IMR-90 (cell line): ENCODE results near the gene JPT1. TPM values are rescaled to one million over a fixed set of nuclear protein-coding genes. Genes with fewer than 3 reads are reported as not detected.

Experiments used
- ATAC-seq: fragments of 200-7000 bp; cut with Tn5 transposase; 2 replicates; pipeline ENCODE4 v1.9.1; 2020; ENCODE audit warnings: low read depth, mild to moderate bottlenecking, moderate library complexity
- BruUV-seq: library from RNA; stranded (reverse); fragments of 400-500 nt; replicated peaks from 2 replicates; lab custom pipeline; 2021; lab: Mats Ljungman, UMichigan
- CTCF ChIA-PET: fragments of 300-600 bp; formaldehyde crosslinking; extraction: SDS; loops from one replicate; lab custom pipeline; 2021; ENCODE audit warnings: antibody characterized with exemption; lab: Yijun Ruan, JAX
- POLR2A ChIA-PET: fragments of 300-600 bp; sonication (Branson Sonifier 250); formaldehyde crosslinking; loops from one replicate; lab custom pipeline; 2022; ENCODE audit warnings: antibody characterized with exemption; ENCODE audit not compliant: unreplicated experiment; lab: Charles Lee
- DNase-seq: peaks from one replicate; pipeline ENCODE4 v3.0.0; 2013
- H2AFZ ChIP-seq: replicated peaks from 2 replicates; pipeline ENCODE3; 2013; ENCODE audit warnings: low read length, mild to moderate bottlenecking; ENCODE audit not compliant: poor library complexity
- H2AK5ac ChIP-seq: 2 replicates; pipeline ENCODE4 v1.6.1; 2013; ENCODE audit warnings: low read depth, low read length, inconsistent platforms
- H2AK9ac ChIP-seq: replicated peaks from 2 replicates; pipeline ENCODE3; 2013; ENCODE audit warnings: mild to moderate bottlenecking, low read depth, low read length, moderate library complexity; ENCODE audit not compliant: poor library complexity
- H2BK120ac ChIP-seq: 2 replicates; pipeline ENCODE4 v1.6.1; 2013; ENCODE audit warnings: low read depth, low read length, inconsistent platforms
- H2BK15ac ChIP-seq: 3 replicates; pipeline ENCODE4 v1.6.1; 2013; ENCODE audit warnings: low read depth, low read length, inconsistent platforms
- H2BK20ac ChIP-seq: 2 replicates; pipeline ENCODE4 v1.6.1; 2013; ENCODE audit warnings: low read depth, mild to moderate bottlenecking, inconsistent platforms, low read length, moderate library complexity
- H2BK5ac ChIP-seq: 2 replicates; pipeline ENCODE4 v1.6.1; 2013; ENCODE audit warnings: mild to moderate bottlenecking, low read depth, low read length, inconsistent platforms; ENCODE audit not compliant: poor library complexity, severe bottlenecking
- H3K14ac ChIP-seq: replicated peaks from 2 replicates; pipeline ENCODE4 v1.6.1; 2013; ENCODE audit warnings: low read depth, low read length, inconsistent platforms
- H3K18ac ChIP-seq: 2 replicates; pipeline ENCODE4 v1.6.1; 2013; ENCODE audit warnings: low read depth, low read length, control low read depth
- H3K23ac ChIP-seq: 2 replicates; pipeline ENCODE4 v1.6.1; 2013; ENCODE audit warnings: low read depth, low read length, inconsistent platforms
- H3K27ac ChIP-seq: 2 replicates; pipeline ENCODE4 v1.5.1; 2013; ENCODE audit warnings: mild to moderate bottlenecking, control low read depth, low read length; ENCODE audit not compliant: insufficient read depth
- H3K27me3 ChIP-seq: 2 replicates; pipeline ENCODE4 v1.6.1; 2013; ENCODE audit warnings: low read length; ENCODE audit not compliant: control insufficient read depth, insufficient read depth
- H3K36me3 ChIP-seq: 2 replicates; pipeline ENCODE4 v1.6.1; 2013; ENCODE audit warnings: low read length, mixed read lengths; ENCODE audit not compliant: control insufficient read depth, insufficient read depth
- H3K4ac ChIP-seq: 2 replicates; pipeline ENCODE4 v1.6.1; 2013; ENCODE audit warnings: low read depth, low read length, inconsistent platforms
- H3K4me1 ChIP-seq: 2 replicates; pipeline ENCODE4 v1.6.1; 2013; ENCODE audit warnings: low read length, mixed read lengths; ENCODE audit not compliant: control insufficient read depth, insufficient read depth
- H3K4me2 ChIP-seq: 2 replicates; pipeline ENCODE4 v1.6.1; 2013; ENCODE audit warnings: low read depth, mild to moderate bottlenecking, control low read depth, low read length, moderate library complexity
- H3K4me3 ChIP-seq: 2 replicates; pipeline ENCODE4 v1.5.1; 2013; ENCODE audit warnings: low read depth, mild to moderate bottlenecking, control low read depth, low read length, moderate library complexity; ENCODE audit not compliant: insufficient read depth
- H3K56ac ChIP-seq: 2 replicates; pipeline ENCODE4 v1.6.1; 2013; ENCODE audit warnings: low read length, inconsistent platforms; ENCODE audit not compliant: insufficient read depth; ENCODE audit errors: extremely low read depth
- H3K79me1 ChIP-seq, 2 experiments: 2 replicates each; pipeline ENCODE4 v1.6.1; 2013; ENCODE audit warnings: low read length in 2 of 2, inconsistent platforms in 1 of 2, low read depth in 1 of 2
- H3K9ac ChIP-seq: 2 replicates; pipeline ENCODE4 v1.6.1; 2013; ENCODE audit warnings: low read depth, low read length, control low read depth
- H3K9me1 ChIP-seq: 2 replicates; pipeline ENCODE4 v1.6.1; 2013; ENCODE audit warnings: low read length, inconsistent platforms; ENCODE audit not compliant: insufficient read depth
- H3K9me3 ChIP-seq: 2 replicates; pipeline ENCODE4 v1.6.1; 2013; ENCODE audit warnings: low read length; ENCODE audit not compliant: control insufficient read depth, insufficient read depth
- H4K20me1 ChIP-seq: 2 replicates; pipeline ENCODE4 v1.6.1; 2013; ENCODE audit warnings: low read length, inconsistent platforms; ENCODE audit not compliant: insufficient read depth
- H4K5ac ChIP-seq: 2 replicates; pipeline ENCODE4 v1.6.1; 2013; ENCODE audit warnings: mild to moderate bottlenecking, low read depth, low read length, control low read depth
- H4K8ac ChIP-seq, 2 experiments: 2 replicates each; pipeline ENCODE4 v1.6.1; 2013; ENCODE audit warnings: low read depth in 2 of 2, low read length in 2 of 2, control low read depth in 1 of 2, inconsistent platforms in 1 of 2
- H4K91ac ChIP-seq: 2 replicates; pipeline ENCODE4 v1.6.1; 2013; ENCODE audit warnings: low read depth, low read length, inconsistent platforms; ENCODE audit not compliant: insufficient read depth
- CHD1 ChIP-seq: IDR thresholded peaks from 2 replicates; pipeline ENCODE4 v1.6.1; 2012; ENCODE audit warnings: low read depth, low read length, improper control_type of control experiment
- FOS ChIP-seq: fragments of 150-350 bp; IDR thresholded peaks from 2 replicates; pipeline ENCODE4 v1.6.1; 2016; ENCODE audit warnings: low read depth, low read length
- MAFK ChIP-seq: IDR thresholded peaks from 2 replicates; pipeline ENCODE4 v1.6.1; 2012; ENCODE audit warnings: low read depth, low read length, improper control_type of control experiment
- MAZ ChIP-seq: IDR thresholded peaks from 2 replicates; pipeline ENCODE4 v1.6.1; 2012; ENCODE audit warnings: low read depth, mild to moderate bottlenecking, low read length, improper control_type of control experiment, moderate library complexity, borderline replicate concordance
- USF2 ChIP-seq: fragments of 150-350 bp; IDR thresholded peaks from 2 replicates; pipeline ENCODE4 v1.6.1; 2017; ENCODE audit warnings: mild to moderate bottlenecking, antibody characterized with exemption, low read length, low read depth
- WGBS, 2 experiments: methylation state at CpG; one replicate each; pipeline versions ENCODE4 v1.1.5 to v1.1.7; 2013; ENCODE audit warnings: missing lambda C conversion rate in 2 of 2; ENCODE audit not compliant: insufficient read length in 1 of 2; ENCODE audit errors: extremely low coverage in 2 of 2; 5-methylcytosine and 5-hydroxymethylcytosine counted together
- dilution Hi-C: fragments of 300-500 bp; cut with HindIII; formaldehyde crosslinking; loops from one replicate; pipeline ENCODE4 v1.14.3; 2018; ENCODE audit warnings: low sequenced_read_pairs; ENCODE audit not compliant: unreplicated experiment
- in situ Hi-C: fragments of 300-500 bp; cut with MboI; formaldehyde crosslinking; loops from 3 replicates; pipeline ENCODE4 v1.14.3; 2019; ENCODE audit warnings: low sequenced_read_pairs, inconsistent platforms, mixed read lengths
- intact Hi-C: fragments of 100-400 bp; cut with micrococcal nuclease; formaldehyde crosslinking; loops from 2 replicates; pipeline ENCODE4 v1.10.0; 2022
- polyA plus RNA-seq, 3 experiments: library from polyadenylated mRNA; depleted of rRNA; stranded (reverse); fragments of >200 nt; gene quantifications; 2 replicates each; pipeline ENCODE4 v1.2.3, GENCODE V29; 2012; ENCODE audit warnings: low replicate concordance in 1 of 3
- total RNA-seq: library from RNA; depleted of rRNA; stranded (reverse); fragments of >200 nt; gene quantifications from 2 replicates; pipeline ENCODE4 v1.2.3, GENCODE V29; 2012

JPT1 gene
- total and polyA plus RNA-seq, 2 of the 4 experiments (the other 2 are of a cell fraction) = 118 to 272 TPM

GRCh38 chr17:75090871-75091854, 63.1 kb downstream of the JPT1 start:
- no peaks in the 10 kb centered on the region for H3K27me3 ChIP-seq
- no peak overlapping the region for H3K4me3 ChIP-seq
- H2AK9ac ChIP-seq = peak overlapping the region; percentile 93
- POLR2A ChIA-PET = no interaction called here
- BruUV-seq = no TSS peak
- dilution Hi-C loops (no loop called here), intact Hi-C loops (no loop called here), in situ Hi-C loops (no loop called here)
- H3K23ac ChIP-seq = no peak overlapping the region
- no peak overlapping the region; the same call in 1 of the 2 replicates for H4K5ac ChIP-seq
- H2BK15ac ChIP-seq = no peak overlapping the region
- peak overlapping the region; percentile 81 for H2AFZ ChIP-seq
- no peak overlapping the region for H3K4ac ChIP-seq
- no peak overlapping the region for H2BK5ac ChIP-seq
- H2AK5ac ChIP-seq = peak overlapping the region; percentile 86
- DNase-seq (no peak), ATAC-seq (no peak)
- H4K20me1 ChIP-seq = no peaks in the 10 kb centered on the region; the same call in 1 of the 2 replicates
- peaks cover 26% of the 10 kb centered on the region for H3K4me1 ChIP-seq
- TF ChIP-seq FOS = no peak
- no peak for TF ChIP-seq MAFK
- TF ChIP-seq CHD1 = no peak
- TF ChIP-seq USF2 = no peak
- TF ChIP-seq MAZ = no peak
- peaks cover 22% of the 10 kb centered on the region for H3K9me1 ChIP-seq
- no peak overlapping the region for H3K56ac ChIP-seq
- peaks cover 0 to 34% of the 10 kb centered on the region in 2 experiments; a peak in 3 of 4 replicates for H3K79me1 ChIP-seq
- WGBS, 2 experiments = 46% methylated on average over 5 of the region's 19 CpGs; no CpG with 5 or more reads in 1 of the 2 experiments
- no peak overlapping the region for H3K9ac ChIP-seq
- no peaks in the 10 kb centered on the region for H3K36me3 ChIP-seq
- H3K18ac ChIP-seq = no peak overlapping the region; the same call in 1 of the 2 replicates
- H4K8ac ChIP-seq = no peak overlapping the region
- H2BK120ac ChIP-seq = no peak overlapping the region
- no peak overlapping the region; the same call in 1 of the 2 replicates for H3K4me2 ChIP-seq
- 0 out of 2 replicates have a peak overlapping the region, but pooled peaks have one; percentile 19 for H3K14ac ChIP-seq
- H4K91ac ChIP-seq = peak overlapping the region; percentile 11
- CTCF ChIA-PET = interaction anchor here (1.4 kb wide), 1 partner anchor 14 kb away, joined by 7 read pairs; no protein-coding TSS in a partner anchor
- H3K27ac ChIP-seq = no peak overlapping the region
- H2BK20ac ChIP-seq = no peak overlapping the region
- no peaks in the 10 kb centered on the region for H3K9me3 ChIP-seq
